ENCODE data around the gene ART5.
"Not testable (repeated sequence)": the region's sequence is repeated elsewhere in the genome, so short reads cannot be mapped to it uniquely, and the experiment has no call there.

Gene ART5

GRCh38 chr11:3613998-3614741 lies 27.6 kb downstream of the ART5 start:
- no peak overlapping the region for H3K27ac ChIP-seq
- no peak for TF ChIP-seq CTCF (conservative IDR thresholded peaks at IDR 0.05)

- no peak overlapping the region for H3K27ac ChIP-seq
- no peak for TF ChIP-seq CTCF (conservative IDR thresholded peaks at IDR 0.05)
Measured at GRCh38 chr11:3611976-3612678, 29.7 kb downstream of the ART5 start.

GRCh38 chr11:3610846-3611245 lies 30.9 kb downstream of the ART5 start:
- H3K27ac ChIP-seq: no peak overlapping the region
- TF ChIP-seq CTCF (conservative IDR thresholded peaks at IDR 0.05): no peak

- H3K27ac ChIP-seq: no peak overlapping the region
Measured at GRCh38 chr11:3609416-3610265, 32.2 kb downstream of the ART5 start.

GRCh38 chr11:3605771-3606203 lies 36.0 kb downstream of the ART5 start:
- peak overlapping the region; percentile 74 for H3K27ac ChIP-seq
- no peak for TF ChIP-seq CTCF (conservative IDR thresholded peaks at IDR 0.05)

More at GRCh38 chr11:3609416-3610265, 32.2 kb downstream of the ART5 start:
- TF ChIP-seq CTCF (conservative IDR thresholded peaks at IDR 0.05): peak; percentile 96

GRCh38 chr11:3605283-3605662 lies 36.5 kb downstream of the ART5 start:
- H3K27ac ChIP-seq: peak overlapping the region; percentile 74
- TF ChIP-seq CTCF (conservative IDR thresholded peaks at IDR 0.05): no peak

- no peak for TF ChIP-seq CTCF (conservative IDR thresholded peaks at IDR 0.05)
- H3K27ac ChIP-seq: peak overlapping the region; percentile 74; the same call in 1 of the 2 replicates
Measured at GRCh38 chr11:3604167-3604566, 37.6 kb downstream of the ART5 start.

- H3K27ac ChIP-seq: not testable (repeated sequence)
Measured at GRCh38 chr11:3600201-3600600, 41.6 kb downstream of the ART5 start.

- not testable (repeated sequence) for H3K27ac ChIP-seq
Measured at GRCh38 chr11:3597743-3598142, 44.0 kb downstream of the ART5 start.

- H3K27ac ChIP-seq: not testable (repeated sequence)
Measured at GRCh38 chr11:3591326-3591725, 50.5 kb downstream of the ART5 start.

- not testable (repeated sequence) for H3K27ac ChIP-seq
Measured at GRCh38 chr11:3590193-3590592, 51.6 kb downstream of the ART5 start.

Data from VCaP (cell line).